HG03442 (cell line): Measurements from ENCODE around the gene BIRC3.
"Not testable (repeated sequence)": the region's sequence is repeated elsewhere in the genome, so short reads cannot be mapped to it uniquely, and the experiment has no call there.

Source experiments
- ATAC-seq: cut with Tn5 transposase; IDR thresholded peaks from one replicate; pipeline ENCODE4 v1.9.1; 2021; ENCODE audit warnings: mild to moderate bottlenecking, moderate library complexity; ENCODE audit not compliant: unreplicated experiment

Gene BIRC3

GRCh38 chr11:102293873-102294601 lies 23.2 kb upstream of the BIRC3 start:
- ATAC-seq = peak; percentile 92

DNA sequence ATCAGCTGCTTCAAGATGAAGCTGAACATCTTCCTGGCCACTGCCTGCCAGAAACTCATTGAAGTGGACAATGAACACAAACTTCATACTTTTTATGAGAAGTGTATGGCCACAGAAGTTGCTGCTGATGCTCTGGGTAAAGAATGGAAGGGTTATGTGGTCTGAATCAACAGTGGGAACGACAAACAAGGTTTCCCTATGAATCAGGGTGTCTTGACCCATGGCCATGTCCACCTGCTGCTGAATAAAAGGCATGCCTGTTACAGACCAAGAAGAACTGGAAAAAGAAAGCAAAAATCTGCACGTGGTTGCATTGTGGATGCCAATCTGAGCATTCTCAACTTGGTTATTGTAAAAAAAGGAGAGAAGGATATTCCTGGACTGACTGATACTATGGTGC lies 22.2 kb upstream of the BIRC3 start:
- ATAC-seq = peak; percentile 33

- not testable (repeated sequence) for ATAC-seq
These were observed 20.5 kb upstream of the BIRC3 start for GRCh38 chr11:102296757-102297156.

- ATAC-seq = not testable (repeated sequence)
These were observed 16.4 kb upstream of the BIRC3 start for GRCh38 chr11:102300837-102301236.

- no peak for ATAC-seq
These were observed 15.0 kb upstream of the BIRC3 start for GRCh38 chr11:102302241-102302640.

DNA sequence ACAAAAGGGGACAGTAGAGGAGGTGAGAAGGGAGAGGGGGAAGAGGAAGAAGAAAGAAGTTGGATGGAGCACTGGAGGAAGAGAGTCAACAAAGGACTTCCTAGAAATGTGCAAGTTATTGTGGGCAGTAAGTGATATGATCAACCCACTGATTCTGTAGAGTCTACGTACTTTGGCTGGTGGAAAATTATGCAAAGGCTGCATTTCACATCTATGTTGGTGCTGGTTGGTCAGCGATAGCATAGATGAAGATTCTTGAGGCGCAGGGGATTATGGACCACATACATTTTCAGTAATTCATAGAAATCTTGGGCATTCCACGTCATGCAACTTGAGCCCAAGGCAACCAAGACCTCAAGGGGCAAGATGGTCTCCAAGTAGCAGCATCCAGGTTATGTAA lies 12.6 kb upstream of the BIRC3 start:
- ATAC-seq = no peak

- no peak for ATAC-seq
These were observed 11.8 kb upstream of the BIRC3 start for GRCh38 chr11:102305352-102306047.

DNA sequence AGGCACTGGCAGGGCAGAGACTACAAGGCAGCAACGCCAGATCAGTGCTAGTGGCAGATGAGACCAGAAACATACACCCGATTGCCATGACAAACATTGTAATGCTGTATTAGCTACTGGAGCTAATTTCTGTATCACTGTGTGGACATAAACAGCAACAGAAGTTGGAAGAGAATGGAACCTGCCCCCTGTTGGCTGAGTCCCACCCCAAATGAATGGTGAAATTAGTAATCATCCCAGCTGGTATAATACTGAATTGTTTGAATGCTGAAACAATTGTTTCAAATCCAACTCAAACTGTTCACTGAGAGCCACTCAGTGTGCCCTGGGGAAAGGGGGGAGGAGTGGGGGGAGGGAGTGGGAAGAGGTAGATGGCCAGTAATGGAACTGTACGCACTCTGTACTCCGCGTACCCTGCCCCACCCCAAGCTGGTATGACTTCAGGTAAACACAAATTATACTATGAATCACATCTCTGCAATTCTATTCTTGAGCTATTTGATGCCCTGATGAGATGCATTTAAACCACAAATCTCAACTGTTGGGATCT lies 11.2 kb upstream of the BIRC3 start:
- ATAC-seq = no peak

DNA sequence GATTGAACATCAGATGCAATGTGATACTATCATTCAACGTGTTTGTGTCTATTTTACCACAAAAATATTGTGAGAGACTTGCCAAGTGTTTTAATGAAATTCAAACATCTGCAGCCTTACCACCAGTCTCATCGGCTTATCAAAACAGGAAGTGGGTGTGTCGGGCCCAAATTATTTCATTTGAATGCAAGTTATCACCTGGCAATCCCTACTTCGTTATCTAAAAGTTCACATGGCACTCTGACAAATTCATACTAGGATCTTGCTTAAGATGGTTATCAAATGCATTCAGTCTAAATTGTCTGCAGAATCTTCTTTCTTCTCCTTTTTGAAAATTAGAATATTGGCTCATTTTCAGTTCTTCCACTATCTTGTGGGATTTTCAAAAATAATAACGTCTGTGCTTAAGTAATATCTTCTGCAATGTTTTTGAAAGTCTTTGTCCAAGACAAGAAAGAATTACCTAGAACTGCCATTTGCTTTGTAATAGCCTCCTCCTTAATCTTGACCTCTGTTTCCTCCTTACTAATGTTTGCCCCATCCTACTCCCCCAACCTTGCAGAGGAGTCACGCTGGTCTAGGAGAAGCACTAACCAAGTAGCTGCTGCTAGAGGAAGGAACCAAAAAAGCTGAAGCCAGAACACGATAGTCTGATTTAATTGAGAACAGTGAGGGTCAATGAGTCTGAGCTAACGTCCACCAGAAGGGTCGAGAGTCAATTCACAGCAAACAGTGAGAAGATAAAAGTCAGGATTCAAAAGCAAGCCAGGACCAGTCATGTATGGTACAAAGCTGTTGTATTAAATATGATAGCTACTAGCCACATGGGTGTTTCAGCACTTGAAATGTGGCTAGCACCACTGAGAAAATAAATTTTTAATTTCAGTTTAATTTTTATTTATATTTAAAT lies 10.2 kb upstream of the BIRC3 start:
- ATAC-seq = no peak

- no peak for ATAC-seq
These were observed 9.6 kb upstream of the BIRC3 start for GRCh38 chr11:102307727-102308038.

DNA sequence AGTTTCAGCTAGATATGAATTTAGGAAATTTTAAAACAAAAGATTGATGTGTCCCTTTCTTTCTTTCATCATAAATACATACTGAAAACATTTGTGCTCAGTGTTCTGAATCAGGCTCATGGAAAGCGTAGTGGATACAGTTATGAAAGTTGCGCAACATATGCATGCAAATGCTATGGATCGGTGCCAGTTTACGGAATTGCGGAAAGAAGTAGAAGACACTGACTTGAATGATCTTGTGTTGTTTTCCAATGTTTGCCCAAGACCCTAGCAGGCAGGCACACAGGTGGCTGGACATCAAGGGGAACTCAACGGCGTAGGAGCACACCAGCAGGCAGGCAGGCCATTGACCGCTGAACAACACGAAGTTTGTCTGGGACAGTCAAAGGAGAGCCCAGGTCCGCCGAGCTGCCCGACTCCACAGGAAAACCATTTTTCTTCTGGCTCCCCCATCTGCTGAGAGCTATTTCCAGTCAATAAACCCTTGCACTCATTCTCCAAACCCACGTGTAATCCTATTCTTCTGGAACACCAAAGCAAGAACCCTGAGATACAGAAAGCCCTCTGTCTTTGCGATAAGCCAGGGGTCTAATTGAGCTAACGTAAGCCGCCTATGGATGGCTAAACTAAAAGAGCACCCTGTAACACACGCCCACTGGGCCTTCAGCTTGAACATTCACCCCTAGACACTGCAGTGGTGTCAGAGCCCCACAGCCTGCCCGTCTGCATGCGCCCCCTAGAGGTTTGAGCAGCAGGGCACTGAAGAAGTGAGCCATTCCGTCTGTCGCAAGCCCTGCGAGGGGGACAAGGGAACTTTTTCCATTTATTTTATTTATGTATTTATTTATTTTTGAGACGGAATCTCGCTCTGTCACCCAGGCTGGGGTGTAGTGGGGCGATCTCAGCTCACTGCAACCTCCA lies 7.4 kb upstream of the BIRC3 start:
- ATAC-seq = no peak

DNA sequence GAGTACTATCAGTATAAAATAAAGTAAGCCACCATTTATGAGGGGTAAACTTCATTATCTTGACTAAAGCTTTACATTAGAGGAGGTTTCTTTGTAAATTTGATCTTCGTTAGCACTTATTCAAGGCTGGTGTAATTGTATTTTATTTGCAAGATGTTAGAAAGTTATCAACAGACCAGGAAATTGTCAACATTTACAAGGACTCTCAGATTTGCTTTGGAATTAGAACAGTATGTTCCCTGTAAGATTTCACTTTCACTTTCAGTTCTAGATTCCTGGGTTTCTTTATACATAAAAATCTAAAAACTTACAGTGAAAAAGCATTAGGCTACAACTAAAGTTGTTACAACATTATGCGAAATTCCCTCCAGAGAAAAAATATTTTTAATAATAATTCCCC lies 4.6 kb upstream of the BIRC3 start:
- no peak for ATAC-seq

DNA sequence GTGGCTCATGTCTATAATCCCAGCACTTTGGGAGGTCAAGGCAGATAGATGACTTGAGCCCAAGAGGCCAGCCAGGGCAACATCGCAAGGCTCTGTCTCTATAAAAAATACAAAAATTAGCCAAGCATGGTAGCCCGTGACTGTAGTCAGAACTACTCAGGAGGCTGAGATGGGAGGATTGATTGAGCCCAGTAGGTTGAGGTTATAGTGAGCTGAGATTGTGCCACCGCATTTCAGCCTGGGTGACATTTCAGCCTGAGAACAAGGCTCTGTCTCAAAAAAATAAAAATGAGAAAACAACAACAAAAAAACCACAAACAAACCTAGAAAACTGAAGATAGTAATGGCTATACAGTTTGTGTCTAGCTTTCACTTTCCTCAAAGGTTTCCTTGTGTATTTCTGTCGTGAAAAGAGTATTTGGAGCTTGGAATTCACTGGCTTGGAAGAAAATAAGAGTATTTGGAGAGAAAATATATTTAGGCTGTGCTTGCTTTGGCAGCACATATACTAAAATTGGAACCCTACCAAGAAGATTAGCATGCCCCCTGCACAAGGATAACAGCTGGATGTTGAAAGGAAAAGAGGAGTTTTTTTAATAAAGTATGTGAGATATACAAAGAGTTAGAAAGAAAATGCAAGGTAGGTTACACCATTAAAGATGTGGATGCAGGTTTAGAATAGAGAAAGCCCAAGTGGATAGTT lies 3.9 kb upstream of the BIRC3 start:
- ATAC-seq = no peak

DNA sequence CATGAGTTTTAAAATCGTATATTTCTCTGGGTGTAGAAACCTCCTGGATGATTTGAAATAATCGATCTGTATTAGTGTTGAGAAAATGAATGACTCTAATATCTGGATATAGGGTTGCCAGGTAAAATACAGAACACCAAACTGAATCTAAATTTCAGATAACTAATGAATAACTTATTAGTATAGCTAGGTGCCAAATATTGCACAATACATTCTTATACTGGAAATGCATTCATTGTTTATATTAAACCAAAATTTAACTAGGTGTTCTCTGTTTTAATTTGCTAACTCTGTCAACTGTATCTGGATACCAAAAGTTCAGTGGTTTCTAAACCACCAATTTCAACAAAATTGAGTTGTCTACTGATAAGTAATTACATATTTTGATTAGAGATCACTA lies 2.5 kb upstream of the BIRC3 start:
- ATAC-seq = no peak

GRCh38 chr11:102316346-102316904 lies 859 bp upstream of the BIRC3 start:
- no peak for ATAC-seq

GRCh38 chr11:102317768-102318103 lies 452 bp downstream of the BIRC3 start:
- ATAC-seq = no peak

- peak; percentile 14 for ATAC-seq
These were observed 1.2 kb downstream of the BIRC3 start for GRCh38 chr11:102318469-102318868.

DNA sequence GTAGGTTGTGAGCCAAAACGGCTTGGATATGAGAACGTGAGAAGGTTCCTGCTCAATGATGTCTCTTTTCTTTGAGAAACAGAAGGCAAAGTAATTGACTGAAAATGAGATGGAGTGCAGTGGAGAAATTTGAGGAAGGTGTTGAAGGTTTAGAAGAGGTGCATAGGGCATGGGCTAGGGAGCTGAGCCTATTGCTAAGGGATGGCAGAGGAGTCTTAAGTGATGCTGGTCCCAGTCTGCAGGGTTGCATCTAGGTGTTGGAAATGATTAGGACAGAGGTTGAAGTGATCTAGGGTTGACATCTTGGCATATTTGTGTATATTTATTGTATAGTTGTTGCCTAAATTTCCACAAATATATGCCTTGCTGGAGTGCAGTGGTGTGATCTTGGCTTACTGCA lies 2.3 kb downstream of the BIRC3 start:
- no peak for ATAC-seq

GRCh38 chr11:102320188-102320587 lies 2.9 kb downstream of the BIRC3 start:
- ATAC-seq = no peak

- ATAC-seq = no peak
These were observed 3.4 kb downstream of the BIRC3 start for GRCh38 chr11:102320679-102321078.
